ACC112 (cell line): ENCODE measurements around the gene EME1.

Experiments
- H2AFZ ChIP-seq: fragments of 200-600 bp; sonication (generic); one replicate; pipeline ENCODE4 v1.6.0; 2017; ENCODE audit warnings: antibody characterized with exemption, low read length; ENCODE audit not compliant: unreplicated experiment
- H3K27ac ChIP-seq: fragments of 200-600 bp; sonication (generic); 2 replicates; pipeline ENCODE4 v1.5.1; 2014; ENCODE audit warnings: low read depth, mild to moderate bottlenecking, antibody characterized with exemption, low read length, moderate library complexity
- H3K27me3 ChIP-seq: fragments of 200-600 bp; sonication (generic); 2 replicates; pipeline ENCODE4 v1.6.1; 2014; ENCODE audit warnings: mild to moderate bottlenecking, antibody characterized with exemption, low read length, moderate library complexity, mixed read lengths; ENCODE audit not compliant: insufficient read depth
- H3K36me3 ChIP-seq: fragments of 200-600 bp; sonication (generic); 2 replicates; pipeline ENCODE4 v1.6.1; 2016; ENCODE audit warnings: mild to moderate bottlenecking, antibody characterized with exemption, low read length, moderate library complexity, mixed read lengths; ENCODE audit not compliant: insufficient read depth
- H3K4me1 ChIP-seq: fragments of 200-600 bp; sonication (generic); one replicate; pipeline ENCODE4 v1.6.1; 2016; ENCODE audit warnings: low read length, mixed read lengths; ENCODE audit not compliant: insufficient read depth, unreplicated experiment, control insufficient read depth
- H3K4me3 ChIP-seq: fragments of 200-600 bp; sonication (generic); 2 replicates; pipeline ENCODE4 v1.5.1; 2014; ENCODE audit warnings: mild to moderate bottlenecking, low read depth, low read length
- H3K79me2 ChIP-seq: fragments of 200-600 bp; sonication (generic); one replicate; pipeline ENCODE4 v1.6.0; 2016; ENCODE audit warnings: low read length; ENCODE audit not compliant: control insufficient read depth, unreplicated experiment, insufficient read depth

Gene EME1

GRCh38 chr17:50356892-50357510 is 16.0 kb upstream of the EME1 start:
- Histone ChIP-seq H2AFZ (no peak overlapping the region), H3K36me3 (peaks cover 13% of the 10 kb centered on the region; the same call in 1 of the 2 replicates), H3K27me3 (no peaks in the 10 kb centered on the region), H3K4me3 (no peak overlapping the region), H3K4me1 (no peaks in the 10 kb centered on the region), H3K27ac (no peak overlapping the region), H3K79me2 (peaks cover 7% of the 10 kb centered on the region)

GRCh38 chr17:50358177-50358576 is 14.9 kb upstream of the EME1 start:
- Histone ChIP-seq H3K27ac (no peak overlapping the region), H3K4me1 (peaks cover 5% of the 10 kb centered on the region), H3K79me2 (no peaks in the 10 kb centered on the region), H2AFZ (no peak overlapping the region), H3K4me3 (no peak overlapping the region), H3K36me3 (peaks cover 13% of the 10 kb centered on the region; the same call in 1 of the 2 replicates), H3K27me3 (no peaks in the 10 kb centered on the region)

- no peaks in the 10 kb centered on the region for H3K27me3 ChIP-seq
Observed at GRCh38 chr17:50359005-50359699, 13.9 kb upstream of the EME1 start.

GRCh38 chr17:50359998-50360461 is 13.0 kb upstream of the EME1 start:
- Histone ChIP-seq H3K79me2 (no peaks in the 10 kb centered on the region), H2AFZ (no peak overlapping the region), H3K36me3 (peaks cover 13% of the 10 kb centered on the region; the same call in 1 of the 2 replicates), H3K4me3 (no peak overlapping the region), H3K27me3 (no peaks in the 10 kb centered on the region), H3K4me1 (peaks cover 5% of the 10 kb centered on the region), H3K27ac (no peak overlapping the region)

More at GRCh38 chr17:50359005-50359699, 13.9 kb upstream of the EME1 start:
- Histone ChIP-seq H3K27ac (no peak overlapping the region), H2AFZ (no peak overlapping the region), H3K4me1 (peaks cover 5% of the 10 kb centered on the region), H3K79me2 (no peaks in the 10 kb centered on the region), H3K36me3 (peaks cover 13% of the 10 kb centered on the region; the same call in 1 of the 2 replicates), H3K4me3 (no peak overlapping the region)

DNA sequence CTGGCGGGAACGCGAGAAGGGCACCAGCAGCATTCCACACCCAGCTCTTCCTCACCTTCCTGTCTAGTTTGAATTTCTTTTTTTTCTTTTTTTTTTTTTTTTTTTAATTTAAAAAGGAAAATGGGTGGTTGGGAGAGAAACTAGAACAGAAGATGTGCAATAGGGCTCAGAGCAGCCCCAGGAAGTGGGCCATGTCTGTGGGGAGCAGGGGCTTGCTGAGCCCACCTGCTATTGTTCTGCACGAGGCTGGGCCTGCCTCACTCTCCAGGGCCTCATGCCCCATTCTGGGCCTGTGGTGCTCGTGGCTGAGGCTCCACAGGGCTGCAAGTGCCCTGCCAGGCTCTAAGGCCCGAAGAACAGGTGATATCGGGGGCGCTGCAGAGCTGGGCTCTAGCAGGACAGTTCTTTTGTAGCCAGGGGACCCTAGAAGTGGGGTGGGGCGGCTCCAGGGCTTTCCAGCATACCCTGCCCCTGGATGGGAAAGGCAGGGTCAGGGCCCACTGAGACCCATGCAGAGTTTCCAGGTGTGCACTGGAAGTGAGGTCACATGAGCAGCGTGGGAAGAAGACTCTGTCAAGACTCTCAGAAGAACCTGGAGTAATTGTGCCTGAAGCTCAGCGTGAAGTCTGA is 12.4 kb upstream of the EME1 start:
- Histone ChIP-seq H3K27ac (no peak overlapping the region), H3K4me3 (no peak overlapping the region), H2AFZ (no peak overlapping the region), H3K79me2 (no peaks in the 10 kb centered on the region), H3K27me3 (no peaks in the 10 kb centered on the region), H3K36me3 (peaks cover 11% of the 10 kb centered on the region; the same call in 1 of the 2 replicates), H3K4me1 (peaks cover 5% of the 10 kb centered on the region)

DNA sequence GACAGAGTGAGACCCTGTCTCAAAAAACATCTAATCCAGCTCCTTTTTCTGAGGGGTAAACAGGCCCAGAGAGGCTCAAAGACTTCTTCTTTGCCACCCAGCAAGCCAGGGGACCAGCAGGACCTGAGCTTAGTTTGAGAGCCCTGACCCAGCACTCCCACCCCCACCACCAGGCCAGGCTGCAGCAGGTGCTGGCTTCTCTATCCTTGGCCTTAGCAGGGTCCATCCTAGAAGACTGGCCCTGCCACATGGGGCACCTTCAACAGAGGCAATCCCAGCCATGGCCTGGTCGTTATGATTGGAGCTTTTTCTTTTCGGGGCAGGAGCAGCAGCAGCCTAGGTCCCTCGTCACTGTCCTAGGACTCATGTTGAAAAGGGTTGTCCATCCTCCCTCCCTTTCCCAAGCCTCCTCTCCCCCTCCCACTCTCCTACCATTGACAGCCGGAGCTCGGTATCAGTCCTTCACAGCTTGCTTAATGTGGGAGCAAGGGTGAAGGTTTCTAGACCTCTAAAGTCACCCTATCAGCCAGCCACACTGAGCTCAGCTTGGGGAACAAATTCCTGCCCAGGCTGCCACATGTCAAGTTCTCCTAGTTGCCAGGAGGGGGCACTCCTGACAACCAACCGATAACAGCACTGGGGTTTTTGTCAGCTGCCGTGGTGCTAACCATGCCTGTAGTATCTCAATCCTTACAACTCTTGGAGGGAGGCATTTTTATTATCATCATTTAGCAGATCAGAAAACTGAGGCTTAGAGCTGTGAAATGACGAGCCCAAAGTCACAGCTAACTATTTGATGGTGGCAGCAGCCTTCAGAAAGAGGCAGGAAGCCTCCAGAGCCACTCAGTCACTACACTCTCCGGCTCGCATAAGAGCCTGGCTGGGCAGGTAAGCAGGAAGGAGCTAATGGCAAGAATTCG is 11.2 kb upstream of the EME1 start:
- Histone ChIP-seq H2AFZ (no peak overlapping the region), H3K27ac (no peak overlapping the region; the same call in 1 of the 2 replicates), H3K4me3 (no peak overlapping the region), H3K4me1 (peaks cover 5% of the 10 kb centered on the region), H3K36me3 (peaks cover 7% of the 10 kb centered on the region; the same call in 1 of the 2 replicates), H3K79me2 (no peaks in the 10 kb centered on the region), H3K27me3 (no peaks in the 10 kb centered on the region)

DNA sequence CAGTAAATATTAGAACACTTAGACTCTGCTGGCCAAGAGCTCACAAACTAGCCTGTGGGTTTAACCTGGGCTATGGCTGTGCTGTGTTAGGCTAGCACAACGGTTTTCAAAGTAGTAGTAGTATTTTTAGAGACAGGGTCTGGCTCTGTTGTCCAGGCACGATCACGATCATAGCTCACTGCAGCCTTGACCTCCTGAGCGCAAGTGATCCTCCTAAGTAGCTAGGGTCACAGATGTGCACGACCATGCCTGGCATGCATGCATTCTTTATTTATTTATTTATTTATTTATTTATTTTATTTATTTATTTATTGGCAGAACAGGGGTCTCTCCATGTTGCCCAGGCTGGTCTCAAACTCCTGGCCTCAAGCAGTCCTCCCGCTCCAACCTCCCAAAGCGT is 10.4 kb upstream of the EME1 start:
- peaks cover 7% of the 10 kb centered on the region; the same call in 1 of the 2 replicates for H3K36me3 ChIP-seq
- H3K4me1 ChIP-seq, result peaks cover 5% of the 10 kb centered on the region
- no peak overlapping the region for H2AFZ ChIP-seq
- H3K27me3 ChIP-seq, result no peaks in the 10 kb centered on the region
- H3K79me2 ChIP-seq, result no peaks in the 10 kb centered on the region
- no peak overlapping the region for H3K4me3 ChIP-seq
- H3K27ac ChIP-seq, result no peak overlapping the region; the same call in 1 of the 2 replicates

- no peaks in the 10 kb centered on the region for H3K79me2 ChIP-seq
- no peak overlapping the region for H3K27ac ChIP-seq
- peaks cover 3% of the 10 kb centered on the region; the same call in 1 of the 2 replicates for H3K36me3 ChIP-seq
- no peaks in the 10 kb centered on the region for H3K27me3 ChIP-seq
- peaks cover 5% of the 10 kb centered on the region for H3K4me1 ChIP-seq
- no peak overlapping the region for H2AFZ ChIP-seq
- H3K4me3 ChIP-seq, result no peak overlapping the region
Observed at GRCh38 chr17:50363217-50364060, 9.6 kb upstream of the EME1 start.

GRCh38 chr17:50364061-50364458 is 9.0 kb upstream of the EME1 start:
- H3K27me3 ChIP-seq, result no peaks in the 10 kb centered on the region
- H3K4me3 ChIP-seq, result no peak overlapping the region
- H2AFZ ChIP-seq, result no peak overlapping the region
- no peaks in the 10 kb centered on the region for H3K79me2 ChIP-seq
- peaks cover 5% of the 10 kb centered on the region for H3K4me1 ChIP-seq
- H3K27ac ChIP-seq, result no peak overlapping the region
- peaks cover 7% of the 10 kb centered on the region for H3K36me3 ChIP-seq
